ENCODE data around the gene CRTAC1.

Gene CRTAC1

DNA sequence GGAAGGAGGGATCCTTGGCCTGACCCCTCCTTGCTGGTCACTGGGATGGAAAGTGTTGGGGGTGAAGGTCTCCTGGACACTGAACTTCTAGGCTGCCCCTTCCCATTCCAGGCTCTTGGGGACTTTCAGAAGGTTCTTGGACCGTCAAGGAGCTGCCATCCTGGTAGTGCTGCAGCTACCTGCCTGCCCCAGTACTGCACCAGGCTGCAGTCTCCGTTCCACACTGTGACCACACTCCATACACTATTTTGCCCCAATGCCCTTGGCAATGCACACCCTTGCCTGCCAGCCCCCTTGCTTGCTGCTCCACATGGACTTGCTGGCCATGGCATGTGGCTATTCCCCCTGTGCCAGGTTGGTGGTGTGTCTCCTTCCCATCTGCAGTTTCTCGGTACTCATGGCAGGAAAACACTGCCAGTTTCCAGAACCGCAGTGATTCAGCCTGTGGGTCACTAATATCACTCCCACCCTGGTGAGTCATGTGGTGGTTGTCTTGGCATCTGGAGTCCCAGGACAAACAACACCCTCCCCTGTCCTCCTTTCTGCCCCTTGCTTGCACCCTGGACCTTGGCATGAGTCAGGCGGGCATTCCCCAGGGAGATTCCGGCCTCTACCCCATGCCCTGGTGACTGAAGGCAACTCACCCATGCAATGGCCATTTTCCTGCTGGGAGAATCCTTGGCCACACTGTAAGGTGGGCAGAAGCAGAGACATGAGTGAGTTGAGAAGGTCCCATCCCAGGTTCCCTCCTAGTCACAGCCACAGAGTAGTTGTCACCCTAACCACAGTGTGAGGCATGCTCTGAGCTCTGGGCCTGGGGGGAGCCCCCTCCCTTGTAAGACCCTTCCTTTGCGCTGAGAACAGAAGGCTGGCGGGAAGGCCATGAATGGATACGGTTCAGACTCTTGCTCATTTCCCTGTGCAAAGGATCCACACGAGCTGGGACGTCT is 148.0 kb downstream of the CRTAC1 start:
- no peak overlapping the region for H3K9ac ChIP-seq

DNA sequence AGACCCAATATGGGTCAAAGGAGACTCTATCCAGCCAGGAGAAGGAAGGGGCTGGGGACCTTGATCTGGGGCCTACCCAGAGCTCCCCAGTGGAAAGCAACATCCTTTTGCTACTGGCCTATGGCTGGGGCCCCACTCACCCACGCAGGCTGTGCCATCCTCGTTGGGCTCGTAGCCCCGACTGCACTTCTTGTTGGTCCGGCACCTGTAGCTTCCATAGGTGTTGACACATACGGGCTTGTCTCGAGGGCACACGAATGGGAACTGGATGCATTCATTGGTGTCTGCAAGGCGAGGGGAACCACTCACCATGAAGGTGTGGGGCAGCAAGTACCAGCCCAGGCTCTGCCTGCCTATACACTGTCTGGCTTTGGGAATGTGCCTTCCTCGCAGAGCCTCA is 150.3 kb downstream of the CRTAC1 start:
- H3K9me3 ChIP-seq (replicated peaks in 1 of 11) = no peaks in the 10 kb centered on the region
- no peak overlapping the region for H3K9ac ChIP-seq
- H3K27ac ChIP-seq = no peak overlapping the region
- no peaks in the 10 kb centered on the region for H3K27me3 ChIP-seq
- H3K4me1 ChIP-seq = peaks cover 0 to 7% (median 0%) of the 10 kb centered on the region in 10 experiments; a peak in 1 of 20 replicates
- H3K4me3 ChIP-seq = no peak overlapping the region
- TF ChIP-seq Cebpa-rat (IDR thresholded peaks at IDR 0.05) = no peak
- no peaks in the 10 kb centered on the region for H3K36me3 ChIP-seq
- H3K4me2 ChIP-seq = no peak overlapping the region
- no peaks in the 10 kb centered on the region for H4K20me1 ChIP-seq

More for the DNA sequence above, 148.0 kb downstream of the CRTAC1 start:
- H3K36me3 ChIP-seq = no peaks in the 10 kb centered on the region
- H3K27ac ChIP-seq = peak overlapping the region in 1 of 11 experiments; percentile 33; a peak in 1 of 22 replicates
- peaks cover 0 to 9% (median 6%) of the 10 kb centered on the region in 10 experiments; a peak in 7 of 20 replicates for H3K4me1 ChIP-seq
- H4K20me1 ChIP-seq = no peaks in the 10 kb centered on the region
- no peaks in the 10 kb centered on the region for H3K27me3 ChIP-seq
- TF ChIP-seq Cebpa-rat (IDR thresholded peaks at IDR 0.05) = no peak
- no peaks in the 10 kb centered on the region for H3K9me3 ChIP-seq (replicated peaks in 1 of 11)
- peak overlapping the region in 2 of 11 experiments; percentile 22 to 28; a peak in 1 of 22 replicates for H3K4me2 ChIP-seq
- H3K4me3 ChIP-seq = no peak overlapping the region

DNA sequence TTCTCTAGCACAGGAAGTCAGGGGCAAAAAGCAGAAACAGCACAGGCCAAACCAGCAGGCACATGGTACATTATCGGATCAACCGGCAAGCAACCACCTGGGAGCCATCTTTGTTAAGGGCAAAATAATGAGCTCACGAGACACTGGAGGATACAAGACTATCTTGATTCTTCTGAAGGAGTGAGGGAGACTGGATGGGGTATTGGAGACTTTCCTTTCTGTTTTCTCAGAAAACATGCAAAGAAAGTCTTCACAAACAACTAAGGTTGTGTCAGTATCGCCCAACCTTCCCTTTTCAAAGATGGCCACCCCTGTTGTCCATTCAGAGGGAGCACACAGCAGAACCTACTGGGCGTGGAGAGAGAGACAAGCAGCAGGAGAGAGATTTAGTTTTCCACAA is 151.2 kb downstream of the CRTAC1 start:
- H3K9ac ChIP-seq = no peak overlapping the region
- H4K20me1 ChIP-seq = no peaks in the 10 kb centered on the region
- no peak overlapping the region for H3K4me3 ChIP-seq
- no peaks in the 10 kb centered on the region for H3K36me3 ChIP-seq
- peaks cover 0 to 7% (median 0%) of the 10 kb centered on the region in 10 experiments; a peak in 1 of 20 replicates for H3K4me1 ChIP-seq
- TF ChIP-seq Cebpa-rat (IDR thresholded peaks at IDR 0.05) = no peak
- no peaks in the 10 kb centered on the region for H3K9me3 ChIP-seq (replicated peaks in 1 of 11)
- H3K27ac ChIP-seq = no peak overlapping the region
- no peak overlapping the region for H3K4me2 ChIP-seq
- no peaks in the 10 kb centered on the region for H3K27me3 ChIP-seq

GRCh38 chr10:97876402-97876801 is 154.0 kb downstream of the CRTAC1 start:
- Histone ChIP-seq H3K9ac (no peak overlapping the region), H3K4me3 (no peak overlapping the region), H3K36me3 (no peaks in the 10 kb centered on the region), H3K4me2 (no peak overlapping the region), H3K27ac (no peak overlapping the region), H4K20me1 (no peaks in the 10 kb centered on the region), H3K9me3 (replicated peaks in 1 of 11) (no peaks in the 10 kb centered on the region), H3K4me1 (no peaks in the 10 kb centered on the region), H3K27me3 (no peaks in the 10 kb centered on the region)
- TF ChIP-seq Cebpa-rat (IDR thresholded peaks at IDR 0.05) = no peak

- H3K27me3 ChIP-seq = no peaks in the 10 kb centered on the region
- H3K9me3 ChIP-seq (replicated peaks in 1 of 11) = no peaks in the 10 kb centered on the region
- no peaks in the 10 kb centered on the region for H4K20me1 ChIP-seq
- H3K4me3 ChIP-seq = no peak overlapping the region
- H3K4me1 ChIP-seq = peaks cover 0 to under 1% (median 0%) of the 10 kb centered on the region in 10 experiments; a peak in 3 of 20 replicates
- no peak overlapping the region for H3K9ac ChIP-seq
- H3K36me3 ChIP-seq = no peaks in the 10 kb centered on the region
- TF ChIP-seq Cebpa-rat (IDR thresholded peaks at IDR 0.05) = no peak
- H3K27ac ChIP-seq = no peak overlapping the region
- no peak overlapping the region for H3K4me2 ChIP-seq
These were observed 155.0 kb downstream of the CRTAC1 start for GRCh38 chr10:97875391-97875790.

GRCh38 chr10:97874332-97874731 is 156.1 kb downstream of the CRTAC1 start:
- H3K9ac ChIP-seq = no peak overlapping the region
- H3K4me1 ChIP-seq = peaks cover 4 to 11% (median 8%) of the 10 kb centered on the region in 10 experiments
- no peaks in the 10 kb centered on the region for H4K20me1 ChIP-seq
- no peaks in the 10 kb centered on the region for H3K36me3 ChIP-seq
- no peak overlapping the region for H3K4me3 ChIP-seq
- no peak overlapping the region for H3K27ac ChIP-seq
- no peak overlapping the region for H3K4me2 ChIP-seq
- H3K9me3 ChIP-seq (replicated peaks in 1 of 11) = no peaks in the 10 kb centered on the region
- no peak for TF ChIP-seq Cebpa-rat (IDR thresholded peaks at IDR 0.05)
- no peaks in the 10 kb centered on the region for H3K27me3 ChIP-seq

DNA sequence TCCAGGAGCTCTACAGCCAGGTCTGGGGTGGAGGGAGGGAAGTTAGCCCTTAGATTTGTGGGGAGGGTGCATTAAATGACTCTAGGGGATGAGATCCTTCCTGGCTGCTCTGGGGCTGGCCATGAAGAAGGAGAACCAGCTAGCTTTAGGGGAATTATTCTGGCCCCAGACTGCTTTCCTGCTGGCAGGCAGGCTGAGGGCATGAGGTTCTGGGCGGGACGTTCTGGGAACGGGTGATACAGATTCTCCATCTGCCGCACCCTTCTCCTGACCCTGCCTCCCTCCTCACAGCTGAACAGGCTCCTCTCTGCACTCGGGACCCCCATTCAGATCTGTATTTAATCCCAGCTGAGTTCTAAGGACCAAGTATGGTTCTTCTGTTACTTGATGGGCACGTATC is 156.9 kb downstream of the CRTAC1 start:
- no peaks in the 10 kb centered on the region for H4K20me1 ChIP-seq
- H3K27ac ChIP-seq = no peak overlapping the region
- no peak overlapping the region for H3K4me2 ChIP-seq
- H3K36me3 ChIP-seq = no peaks in the 10 kb centered on the region
- H3K9me3 ChIP-seq (replicated peaks in 1 of 11) = no peaks in the 10 kb centered on the region
- H3K4me1 ChIP-seq = peaks cover 10 to 19% (median 15%) of the 10 kb centered on the region in 10 experiments
- no peak overlapping the region for H3K9ac ChIP-seq
- TF ChIP-seq Cebpa-rat (IDR thresholded peaks at IDR 0.05) = no peak
- H3K4me3 ChIP-seq = no peak overlapping the region
- H3K27me3 ChIP-seq = no peaks in the 10 kb centered on the region

DNA sequence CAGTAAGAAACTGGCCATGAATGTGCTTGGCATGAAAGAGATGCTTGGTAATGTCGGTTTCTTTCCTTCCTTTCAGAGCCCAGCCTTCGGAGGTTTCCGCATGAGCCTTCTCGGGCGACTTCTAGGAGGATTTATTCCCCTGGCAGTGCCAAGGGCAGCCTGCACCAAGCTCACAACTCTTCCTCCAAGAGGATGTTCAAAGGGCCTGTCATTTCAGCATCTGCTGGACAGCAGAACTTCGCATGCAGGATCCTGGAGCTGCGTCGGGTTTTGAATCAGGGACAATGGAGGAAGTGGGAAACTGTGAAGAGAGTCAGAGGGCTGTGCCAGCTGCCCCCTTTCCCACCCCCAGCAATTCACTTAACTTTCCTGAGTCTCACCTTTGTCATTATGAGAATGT is 159.4 kb downstream of the CRTAC1 start:
- no peak for TF ChIP-seq Cebpa-rat (IDR thresholded peaks at IDR 0.05)
- no peaks in the 10 kb centered on the region for H3K36me3 ChIP-seq
- H3K27me3 ChIP-seq = no peaks in the 10 kb centered on the region
- no peak overlapping the region for H3K4me3 ChIP-seq
- H4K20me1 ChIP-seq = no peaks in the 10 kb centered on the region
- no peak overlapping the region for H3K9ac ChIP-seq
- H3K4me2 ChIP-seq = no peak overlapping the region
- H3K27ac ChIP-seq = no peak overlapping the region
- peaks cover 10 to 24% (median 17%) of the 10 kb centered on the region in 10 experiments for H3K4me1 ChIP-seq
- H3K9me3 ChIP-seq (replicated peaks in 1 of 11) = no peaks in the 10 kb centered on the region

DNA sequence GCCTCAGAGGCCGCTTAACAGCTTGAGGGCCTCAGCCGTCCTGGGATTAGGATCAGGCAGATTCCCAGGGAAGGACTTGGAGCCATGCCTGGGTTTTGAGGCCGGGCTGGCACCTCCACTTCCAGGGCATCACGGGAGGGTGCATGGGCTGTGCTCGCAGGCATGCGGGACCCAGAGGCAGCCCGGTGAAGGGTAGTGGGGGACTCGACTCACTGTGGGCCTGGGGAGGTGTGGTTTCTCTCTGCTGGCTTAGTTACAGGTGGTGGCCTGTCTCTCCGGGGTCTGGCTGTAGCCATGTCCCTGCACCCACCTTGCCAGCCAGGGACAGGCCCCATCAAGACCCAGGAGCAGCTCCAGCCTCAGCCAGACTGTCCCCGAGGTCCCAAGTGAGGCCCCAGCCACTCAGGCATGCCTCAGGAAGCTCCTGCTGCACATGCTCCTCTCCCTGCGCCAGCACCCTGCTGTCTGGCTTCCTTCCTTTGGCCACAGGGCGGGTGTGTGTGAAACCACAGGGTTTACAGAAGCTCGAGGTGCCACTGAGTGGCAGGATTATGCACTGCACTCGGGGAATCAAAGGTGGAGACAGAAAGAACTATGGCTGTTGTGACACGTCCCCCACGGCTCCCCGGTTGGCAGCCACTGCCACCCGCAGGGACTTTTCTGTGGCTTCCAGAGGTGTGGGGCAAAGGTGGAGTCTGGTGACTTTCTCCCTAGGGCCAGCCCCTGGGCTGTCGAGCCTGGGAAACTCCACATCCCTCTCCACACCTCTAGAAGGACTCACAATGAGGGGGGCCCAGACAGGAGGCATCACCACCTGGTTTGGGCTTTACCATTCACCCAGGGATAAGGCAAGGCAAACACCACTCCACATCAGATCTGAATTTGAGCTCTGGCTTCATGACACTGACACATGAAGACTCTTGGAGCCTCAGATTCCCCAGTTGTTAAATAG is 161.1 kb downstream of the CRTAC1 start:
- no peaks in the 10 kb centered on the region for H3K27me3 ChIP-seq
- peak overlapping the region; percentile 59 to 86 (median 76) for H3K4me2 ChIP-seq

More for the DNA sequence above, 161.1 kb downstream of the CRTAC1 start:
- Histone ChIP-seq H3K4me1 (peaks cover 10 to 24% (median 17%) of the 10 kb centered on the region in 10 experiments), H3K4me3 (no peak overlapping the region), H3K9me3 (replicated peaks in 1 of 11) (no peaks in the 10 kb centered on the region), H3K9ac (peak overlapping the region in 8 of 11 experiments; percentile 11 to 61 (median 36); a peak in 11 of 22 replicates), H3K36me3 (no peaks in the 10 kb centered on the region), H4K20me1 (no peaks in the 10 kb centered on the region; a peak in 1 of 22 replicates), H3K27ac (peak overlapping the region in 7 of 11 experiments; percentile 3 to 65 (median 44); a peak in 11 of 22 replicates)
- peak in 1 of 11 experiments; percentile 15; a peak in 1 of 22 replicates for TF ChIP-seq Cebpa-rat (IDR thresholded peaks at IDR 0.05)

All from BLaER1 treated with 17β-estradiol and CSF1 and Interleukin-3, amounts not matched to agents 10 nM and 100 nM (cell line).